GM21447 (cell line): Measurements from ENCODE around the gene B3GNT3.

Experiments
- ATAC-seq: cut with Tn5 transposase; IDR thresholded peaks from one replicate; pipeline ENCODE4 v1.9.1; 2021; ENCODE audit not compliant: unreplicated experiment

Gene B3GNT3

GRCh38 chr19:17855280-17856152, 60.6 kb downstream of the B3GNT3 start:
- ATAC-seq, result no peak

GRCh38 chr19:17859533-17860330, 64.8 kb downstream of the B3GNT3 start, which contains the start of gene RPL18A:
TSS of gene RPL18A (plus strand) at chr19:17859910. CDS start at chr19:17859957, 47 bp downstream.
- peak; percentile 90 for ATAC-seq

- ATAC-seq, result no peak
These were observed 65.5 kb downstream of the B3GNT3 start for GRCh38 chr19:17860331-17860992.

- no peak for ATAC-seq
These were observed 66.0 kb downstream of the B3GNT3 start for GRCh38 chr19:17860993-17861360.

- ATAC-seq, result no peak
These were observed 66.8 kb downstream of the B3GNT3 start for GRCh38 chr19:17861542-17862402.

GRCh38 chr19:17862711-17863519, 68.0 kb downstream of the B3GNT3 start:
- no peak for ATAC-seq
